ENCODE results near the gene RNF145. TPM values are rescaled to one million over a fixed set of nuclear protein-coding genes. Genes with fewer than 3 reads are reported as not detected.
A peak's percentile ranks its signal among the peaks of the same experiment; 100 is the strongest.
"Not testable (repeated sequence)": the region's sequence is repeated elsewhere in the genome, so short reads cannot be mapped to it uniquely, and the experiment has no call there.

RNF145 gene, protein sequence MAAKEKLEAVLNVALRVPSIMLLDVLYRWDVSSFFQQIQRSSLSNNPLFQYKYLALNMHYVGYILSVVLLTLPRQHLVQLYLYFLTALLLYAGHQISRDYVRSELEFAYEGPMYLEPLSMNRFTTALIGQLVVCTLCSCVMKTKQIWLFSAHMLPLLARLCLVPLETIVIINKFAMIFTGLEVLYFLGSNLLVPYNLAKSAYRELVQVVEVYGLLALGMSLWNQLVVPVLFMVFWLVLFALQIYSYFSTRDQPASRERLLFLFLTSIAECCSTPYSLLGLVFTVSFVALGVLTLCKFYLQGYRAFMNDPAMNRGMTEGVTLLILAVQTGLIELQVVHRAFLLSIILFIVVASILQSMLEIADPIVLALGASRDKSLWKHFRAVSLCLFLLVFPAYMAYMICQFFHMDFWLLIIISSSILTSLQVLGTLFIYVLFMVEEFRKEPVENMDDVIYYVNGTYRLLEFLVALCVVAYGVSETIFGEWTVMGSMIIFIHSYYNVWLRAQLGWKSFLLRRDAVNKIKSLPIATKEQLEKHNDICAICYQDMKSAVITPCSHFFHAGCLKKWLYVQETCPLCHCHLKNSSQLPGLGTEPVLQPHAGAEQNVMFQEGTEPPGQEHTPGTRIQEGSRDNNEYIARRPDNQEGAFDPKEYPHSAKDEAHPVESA
- polyA plus RNA-seq (2012; ENCODE audit: insufficient read depth, insufficient read length): 44.3 TPM

DNA sequence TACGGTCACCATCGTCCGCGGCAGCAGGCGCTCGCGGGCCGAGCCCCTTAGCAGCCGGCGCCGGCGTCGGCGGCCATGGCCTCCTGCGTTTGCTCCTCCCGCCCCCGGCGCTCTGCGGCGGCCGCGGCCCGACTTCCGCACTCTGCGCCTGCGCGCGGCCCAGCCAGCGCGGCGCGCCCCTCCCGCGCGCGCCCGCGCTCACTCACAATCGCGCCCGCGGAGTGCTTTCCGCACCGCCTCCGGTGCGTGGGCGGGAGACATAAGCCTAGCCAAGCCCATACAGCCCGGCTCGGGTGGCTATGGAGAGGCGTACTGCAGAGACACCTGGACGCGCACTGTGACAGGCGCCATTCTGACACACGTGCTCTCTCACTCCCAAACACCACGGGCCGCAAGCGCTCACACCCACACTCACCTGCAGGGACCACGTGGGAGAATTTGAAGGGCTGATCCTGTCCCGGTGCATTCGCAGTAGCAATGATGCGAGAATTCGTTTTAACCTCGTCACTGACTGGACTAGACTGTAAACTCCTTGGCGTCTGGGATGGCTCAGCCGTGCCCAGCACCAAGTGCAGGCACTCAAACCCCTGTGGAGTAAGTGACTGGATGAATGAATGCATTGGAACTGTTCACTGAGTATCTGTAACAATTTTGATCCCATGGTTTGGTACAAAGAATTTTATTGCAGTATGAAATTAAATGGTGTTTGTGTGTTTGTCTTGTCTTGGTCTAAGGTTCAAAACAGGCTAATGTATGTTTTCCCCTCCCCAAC is at the start of gene RNF145:
RNF145 (minus strand) TSS at position 116 of the 772 bp plus-strand sequence. CDS start 5,936 bp downstream, outside the sequence.
- H3K4me3 ChIP-seq (ENCODE audit: low read length): peak within 1 kb of the TSS; percentile 88
- DNase-seq (ENCODE audit: low read depth, low spot score): peak; percentile 74

DNA sequence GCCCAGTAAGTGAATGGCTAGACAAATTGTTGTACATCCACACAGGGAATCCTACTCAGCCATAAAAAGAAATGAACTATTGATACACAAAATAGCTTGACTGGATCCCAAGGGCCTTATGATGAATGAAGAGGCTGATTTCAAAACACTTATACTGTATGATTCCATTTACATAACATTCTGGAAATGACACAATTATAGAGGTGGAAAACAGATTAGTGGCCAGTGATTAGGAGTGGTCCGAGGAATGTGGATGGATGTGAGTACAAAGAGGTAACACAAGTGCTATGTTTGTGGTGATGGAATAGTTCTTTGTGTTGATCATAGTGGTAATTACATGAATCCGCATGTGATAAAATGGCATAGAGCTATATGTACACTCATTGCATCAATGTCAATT is 49.0 kb upstream of the RNF145 start:
- DNase-seq (ENCODE audit: low read depth, low spot score): no peak
- no peak overlapping the region for H3K4me3 ChIP-seq (ENCODE audit: low read length)

DNA sequence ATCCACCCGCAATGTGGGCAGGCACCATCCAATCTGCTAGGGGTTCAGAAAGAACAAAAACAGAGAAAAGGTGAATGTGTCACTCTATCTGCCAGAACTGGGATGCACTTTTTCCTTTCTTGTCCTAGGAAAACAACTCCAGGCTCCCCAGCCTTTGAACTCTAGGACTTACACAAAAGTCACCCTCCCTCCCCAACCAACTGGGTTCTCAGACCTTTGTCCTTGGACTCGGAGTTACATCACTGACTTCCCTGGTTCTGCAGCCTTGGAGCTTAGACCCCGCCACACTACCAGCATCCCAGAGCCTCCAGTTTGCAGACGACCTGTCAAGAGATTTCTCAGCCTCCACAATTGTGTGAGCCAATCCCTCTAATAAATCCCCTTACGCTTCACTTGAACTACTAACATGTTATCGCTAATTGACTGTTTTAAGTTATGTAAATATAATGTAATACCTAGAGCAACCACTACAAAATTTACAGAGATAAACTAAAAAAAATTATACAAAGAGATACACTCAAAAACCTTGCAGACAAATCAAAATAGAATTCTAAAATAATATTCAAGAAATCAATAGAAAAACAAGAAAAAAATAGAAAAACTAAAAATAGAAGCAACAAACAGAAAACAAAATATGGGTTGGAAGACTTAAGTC is 48.4 kb upstream of the RNF145 start:
- no peak for DNase-seq (ENCODE audit: low read depth, low spot score)
- no peak overlapping the region for H3K4me3 ChIP-seq (ENCODE audit: low read length)

DNA sequence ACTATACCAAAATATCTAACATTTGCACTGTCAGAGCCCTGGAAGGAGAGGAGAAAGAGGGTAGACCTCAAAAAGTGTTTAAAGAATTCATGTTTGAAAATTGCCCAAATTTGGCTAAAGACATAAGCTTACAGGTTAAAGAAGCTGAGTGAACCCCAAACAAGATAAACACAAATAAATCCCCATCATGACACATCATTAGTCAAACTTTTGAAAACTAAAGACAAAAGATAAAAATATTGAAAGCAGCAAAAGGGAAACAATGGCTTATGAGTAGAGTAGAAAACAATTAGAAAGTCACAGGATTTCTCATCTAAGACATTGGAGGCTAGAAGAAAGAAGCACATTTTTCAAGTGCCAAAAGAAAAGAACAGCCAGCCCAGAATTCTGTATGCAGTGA is 47.7 kb upstream of the RNF145 start:
- H3K4me3 ChIP-seq (ENCODE audit: low read length): no peak overlapping the region
- DNase-seq (ENCODE audit: low read depth, low spot score): no peak

DNA sequence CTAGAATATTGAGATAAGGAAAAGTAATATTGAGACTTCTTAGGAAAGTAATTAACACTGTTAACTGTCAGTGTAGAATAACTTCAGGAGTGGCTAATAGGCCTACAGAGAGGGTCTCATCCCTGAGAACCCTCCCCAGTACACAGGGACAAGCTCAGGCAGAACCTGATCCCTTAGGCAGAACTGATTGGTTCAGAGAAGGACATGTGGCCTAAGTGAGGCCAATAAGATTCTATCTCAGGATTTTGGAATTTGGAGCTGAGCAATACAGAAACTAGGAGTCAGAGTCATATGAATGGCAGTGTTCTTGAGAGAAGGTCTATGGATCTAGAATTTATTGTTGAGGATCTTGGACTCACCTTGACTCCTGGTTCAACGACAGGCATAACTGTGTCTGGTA is 42.8 kb upstream of the RNF145 start:
- no peak for DNase-seq (ENCODE audit: low read depth, low spot score)
- no peak overlapping the region for H3K4me3 ChIP-seq (ENCODE audit: low read length)

DNA sequence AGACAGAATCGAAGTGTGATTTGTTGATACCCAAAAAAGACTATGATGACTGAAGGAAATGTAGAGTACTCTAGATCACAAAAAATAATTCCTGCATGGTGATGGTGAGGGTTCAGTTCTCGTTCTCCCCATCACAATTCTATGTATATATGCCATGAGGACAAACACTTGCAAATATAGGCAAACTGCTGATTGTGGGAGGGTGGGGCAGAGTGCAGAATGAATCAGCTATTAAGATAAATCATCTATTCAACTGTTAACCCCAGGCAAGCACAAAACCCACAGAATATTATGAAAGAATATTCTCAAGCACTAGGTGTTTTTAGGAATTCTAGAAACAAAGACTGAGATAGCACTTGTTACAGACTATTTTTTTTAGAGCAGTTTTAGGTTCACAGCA is 39.8 kb upstream of the RNF145 start:
- no peak for DNase-seq (ENCODE audit: low read depth, low spot score)
- no peak overlapping the region for H3K4me3 ChIP-seq (ENCODE audit: low read length)

DNA sequence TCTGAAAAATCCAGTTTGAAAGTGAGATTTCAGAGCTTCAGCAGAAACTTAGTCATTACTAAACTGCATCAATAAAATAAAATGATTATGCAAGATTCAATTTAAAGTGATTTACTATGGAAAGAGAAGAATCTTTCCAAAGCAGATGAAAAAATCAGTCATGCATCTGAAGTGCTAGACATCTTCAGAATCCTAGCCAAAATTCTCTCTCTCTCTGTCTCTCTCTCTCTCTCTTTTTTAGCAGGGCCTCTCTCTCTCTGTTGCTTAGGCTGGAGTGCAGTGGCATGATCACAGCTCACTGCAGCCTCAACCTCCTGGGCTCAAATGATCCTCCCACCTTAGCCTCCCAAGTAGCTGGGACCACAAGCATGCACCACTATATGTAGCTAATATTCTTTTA is 35.5 kb upstream of the RNF145 start:
- DNase-seq (ENCODE audit: low read depth, low spot score): no peak

DNA sequence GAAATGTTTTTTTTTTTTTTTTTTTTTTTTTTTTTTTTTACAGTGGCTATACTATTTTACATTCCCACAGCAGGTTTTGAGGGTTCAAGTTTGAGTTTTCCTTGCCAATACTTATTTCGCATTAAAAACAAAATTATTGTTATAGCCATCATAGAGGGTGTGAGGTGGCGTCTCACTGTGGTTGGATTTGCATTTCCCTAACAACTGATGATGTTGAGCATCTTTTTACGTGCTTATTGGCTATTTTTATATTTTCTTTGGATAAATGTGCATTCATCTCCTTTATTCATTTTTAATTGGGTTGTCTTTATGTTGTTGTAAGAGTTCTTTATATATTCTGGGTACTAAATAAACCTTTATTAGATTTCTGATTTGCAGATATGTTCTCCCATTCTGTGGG is 34.8 kb upstream of the RNF145 start:
- no peak overlapping the region for H3K4me3 ChIP-seq (ENCODE audit: low read length)
- no peak for DNase-seq (ENCODE audit: low read depth, low spot score)

More for the DNA sequence above, 35.5 kb upstream of the RNF145 start:
- no peak overlapping the region for H3K4me3 ChIP-seq (ENCODE audit: low read length)

DNA sequence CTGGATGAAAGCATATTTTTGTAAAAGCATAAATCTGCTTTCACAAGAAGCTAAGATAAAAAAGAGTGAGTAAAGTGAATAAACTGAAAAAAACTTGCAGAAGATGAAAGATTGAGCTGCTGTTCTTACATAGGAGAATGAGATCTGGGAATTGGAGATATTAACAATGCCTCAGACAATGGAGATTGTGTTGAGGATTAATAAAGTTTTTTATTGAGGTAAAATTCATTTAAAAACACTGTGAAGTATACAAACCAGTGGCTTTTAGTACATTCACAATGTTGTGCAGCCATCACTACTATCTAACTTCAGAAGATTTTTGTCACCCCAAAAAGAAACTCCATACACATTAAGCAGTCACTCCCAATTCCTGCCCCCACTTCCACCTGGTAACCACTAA is 34.0 kb upstream of the RNF145 start:
- DNase-seq (ENCODE audit: low read depth, low spot score): no peak
- H3K4me3 ChIP-seq (ENCODE audit: low read length): no peak overlapping the region

DNA sequence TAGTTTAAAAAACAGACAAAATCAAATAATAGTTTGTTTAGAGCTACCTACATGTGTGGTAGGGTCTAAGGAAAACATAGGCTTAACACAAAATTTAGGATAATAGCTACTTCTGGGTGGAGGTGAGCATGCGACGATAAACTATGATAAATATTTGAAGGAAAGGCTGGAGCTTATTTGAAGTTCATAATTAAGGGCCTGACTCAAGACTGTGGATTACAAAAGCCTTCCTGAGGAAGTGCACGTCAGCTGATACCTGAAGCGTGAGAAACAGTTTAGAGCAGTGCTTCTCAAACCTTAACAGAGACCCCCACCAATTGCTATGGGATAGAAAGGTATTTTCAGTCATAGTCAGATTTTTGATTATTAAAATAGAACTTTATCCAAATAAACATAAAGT is 33.3 kb upstream of the RNF145 start:
- no peak overlapping the region for H3K4me3 ChIP-seq (ENCODE audit: low read length)
- no peak for DNase-seq (ENCODE audit: low read depth, low spot score)

DNA sequence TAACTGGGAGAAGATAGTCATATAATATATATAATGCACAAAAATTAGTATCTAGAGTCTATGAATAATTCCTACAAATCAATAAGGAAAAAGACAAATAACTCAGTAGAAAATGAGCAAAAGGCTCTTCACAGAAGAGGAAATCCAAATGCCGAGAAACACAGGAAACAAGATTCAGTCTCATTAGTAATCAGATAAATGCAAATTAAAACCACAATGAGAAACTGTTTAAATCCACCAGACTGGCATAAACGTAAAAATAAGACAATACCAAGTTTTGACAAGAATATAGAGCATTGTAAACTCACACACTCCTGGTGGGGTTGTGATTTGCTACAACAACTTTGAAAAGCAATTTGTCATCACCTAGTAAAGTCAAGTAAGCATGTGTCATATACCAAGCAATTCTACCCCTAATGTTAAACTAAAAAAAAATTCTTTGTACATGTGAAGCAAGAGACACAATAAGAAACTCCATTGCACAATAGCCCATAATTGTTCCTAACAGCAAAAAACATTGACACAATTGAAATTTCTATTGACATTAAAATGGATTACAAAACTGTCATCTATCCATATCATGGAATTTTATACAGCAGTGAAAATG is 32.7 kb upstream of the RNF145 start:
- H3K4me3 ChIP-seq (ENCODE audit: low read length): no peak overlapping the region
- no peak for DNase-seq (ENCODE audit: low read depth, low spot score)

DNA sequence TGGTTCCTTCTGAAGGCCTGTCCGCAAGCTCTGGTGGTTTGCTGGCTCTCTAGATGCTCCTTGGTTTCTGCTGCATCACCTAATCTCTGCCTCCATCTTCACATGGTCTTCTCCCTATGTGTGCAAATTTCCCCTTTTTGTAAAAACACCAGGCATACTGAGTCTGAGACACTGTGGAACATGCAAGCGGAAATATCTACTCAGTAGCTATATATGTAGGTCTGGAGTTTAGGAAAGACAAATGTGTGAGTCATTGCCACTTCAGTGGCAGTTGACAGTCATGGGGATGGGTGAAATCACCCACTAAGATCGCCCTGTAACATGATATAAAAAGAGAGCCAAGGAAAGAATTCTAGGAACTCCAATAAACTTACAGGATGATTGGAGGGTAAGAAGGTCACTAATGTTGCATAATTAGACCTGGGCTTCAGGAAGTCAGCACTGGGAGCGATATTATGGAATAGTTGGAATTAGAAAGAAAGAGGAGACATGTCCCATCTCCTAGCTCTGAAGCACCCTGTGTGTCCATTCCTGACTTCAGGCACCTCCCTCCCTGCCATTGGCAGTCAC is 31.0 kb upstream of the RNF145 start:
- no peak for DNase-seq (ENCODE audit: low read depth, low spot score)

DNA sequence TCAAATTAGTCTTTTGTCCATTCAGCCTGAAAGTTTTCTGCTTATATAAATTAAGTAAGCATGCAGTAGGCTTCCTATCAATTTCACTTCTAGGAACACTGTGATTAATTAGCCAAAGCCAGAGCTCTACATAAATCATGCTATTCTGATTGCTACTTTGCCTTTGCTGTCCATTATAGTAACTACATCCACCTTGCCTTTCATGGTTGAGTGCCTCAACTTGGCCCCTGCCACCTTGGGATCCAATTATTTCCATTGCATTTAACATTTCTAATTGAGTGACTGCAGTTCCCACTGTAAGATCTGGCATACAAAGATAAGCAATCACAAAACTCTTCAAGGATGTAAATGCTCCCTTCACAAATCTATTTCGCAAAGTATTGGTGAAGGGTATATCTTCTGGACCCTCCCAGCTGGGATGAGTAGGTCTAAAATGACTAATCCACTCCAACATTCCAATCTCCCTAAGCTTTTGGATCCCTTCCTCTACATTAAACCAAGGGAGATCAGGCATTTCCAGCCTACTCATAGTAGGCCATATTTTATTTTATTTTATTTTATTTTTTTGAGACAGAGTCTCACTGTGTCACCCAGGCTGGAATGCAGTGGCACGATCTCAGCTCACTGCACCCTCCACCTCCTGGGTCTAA is 26.6 kb upstream of the RNF145 start:
- DNase-seq (ENCODE audit: low read depth, low spot score); H3K4me3 ChIP-seq (ENCODE audit: low read length): not testable (repeated sequence)

More for the DNA sequence above, 31.0 kb upstream of the RNF145 start:
- H3K4me3 ChIP-seq (ENCODE audit: low read length): no peak overlapping the region

DNA sequence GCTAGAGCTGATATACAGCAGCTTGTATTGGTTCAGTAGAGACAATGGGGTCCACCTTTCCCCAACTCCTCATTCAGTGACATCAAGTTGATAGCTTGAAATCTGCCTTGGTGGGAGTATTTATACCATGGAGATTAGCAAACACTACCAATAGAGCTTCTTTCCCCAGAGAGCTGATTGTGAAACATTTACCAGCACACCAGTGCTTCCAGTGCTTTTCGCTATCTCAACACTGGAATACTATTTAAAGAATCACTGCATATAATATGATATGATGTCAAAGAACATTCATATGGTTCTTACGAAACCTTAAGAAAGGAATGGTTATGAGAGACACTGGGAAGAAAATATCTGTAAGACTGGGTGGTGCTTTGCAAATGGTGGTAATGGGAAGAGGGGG is 21.8 kb upstream of the RNF145 start:
- no peak for DNase-seq (ENCODE audit: low read depth, low spot score)
- no peak overlapping the region for H3K4me3 ChIP-seq (ENCODE audit: low read length)

DNA sequence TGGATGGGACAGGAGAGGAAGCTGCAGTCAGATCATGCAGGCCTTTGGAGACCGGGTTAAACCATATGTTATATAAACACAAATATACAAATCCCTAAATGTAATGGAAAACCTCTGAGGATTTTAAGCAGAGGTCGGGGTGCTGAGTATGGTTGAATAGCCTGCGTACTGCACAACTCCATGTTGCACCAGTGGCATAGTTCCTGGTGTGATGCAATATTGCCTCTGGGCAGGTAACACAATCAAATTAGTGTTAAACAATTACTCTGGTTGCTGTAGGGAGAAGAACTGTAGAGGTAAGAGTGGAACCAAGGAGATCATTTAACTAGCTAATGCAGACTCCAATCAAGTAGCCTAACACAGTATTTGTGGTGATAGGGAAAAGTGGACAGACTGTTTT is 21.3 kb upstream of the RNF145 start:
- DNase-seq (ENCODE audit: low read depth, low spot score): no peak
- H3K4me3 ChIP-seq (ENCODE audit: low read length): no peak overlapping the region

DNA sequence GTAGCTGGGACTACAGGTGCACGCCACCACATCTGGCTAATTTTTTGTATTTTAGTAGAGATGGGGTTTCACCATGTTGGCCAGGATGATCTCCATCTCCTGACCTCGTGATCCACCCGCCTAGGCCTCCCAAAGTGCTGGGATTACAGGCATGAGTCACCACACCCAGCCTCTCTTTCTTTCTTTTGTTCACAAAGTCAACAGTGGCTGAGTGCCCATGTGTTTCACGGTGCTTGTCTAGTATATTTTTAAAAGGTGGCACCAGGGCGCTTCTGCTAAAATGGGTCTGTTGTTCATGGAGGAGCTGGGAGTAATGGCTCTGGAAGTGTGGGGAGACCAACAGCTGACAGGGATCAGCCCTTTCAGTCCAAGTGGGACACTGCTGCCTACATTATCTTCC is 18.7 kb upstream of the RNF145 start:
- not testable (repeated sequence) for DNase-seq (ENCODE audit: low read depth, low spot score)

DNA sequence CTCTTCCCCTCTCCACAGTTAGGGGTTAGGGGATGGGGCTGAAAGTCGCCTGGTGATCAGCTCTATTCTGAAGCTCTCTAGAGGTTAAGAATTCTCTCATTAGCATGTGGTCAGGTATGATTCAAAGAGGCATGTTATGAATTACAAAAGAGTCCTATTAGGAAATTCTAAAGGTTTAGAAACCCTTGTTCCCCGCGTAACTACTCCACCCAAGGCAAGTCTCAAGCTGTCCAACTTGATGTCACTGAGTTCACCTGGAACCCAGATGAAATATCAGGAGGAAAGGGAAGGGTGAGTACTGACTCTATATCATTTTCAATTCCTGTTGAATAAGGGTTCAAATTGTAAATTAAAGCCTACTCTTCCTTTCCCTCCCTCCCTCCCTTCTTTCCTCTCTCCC is 18.1 kb upstream of the RNF145 start:
- DNase-seq (ENCODE audit: low read depth, low spot score): no peak

More for the DNA sequence above, 18.7 kb upstream of the RNF145 start:
- not testable (repeated sequence) for H3K4me3 ChIP-seq (ENCODE audit: low read length)

DNA sequence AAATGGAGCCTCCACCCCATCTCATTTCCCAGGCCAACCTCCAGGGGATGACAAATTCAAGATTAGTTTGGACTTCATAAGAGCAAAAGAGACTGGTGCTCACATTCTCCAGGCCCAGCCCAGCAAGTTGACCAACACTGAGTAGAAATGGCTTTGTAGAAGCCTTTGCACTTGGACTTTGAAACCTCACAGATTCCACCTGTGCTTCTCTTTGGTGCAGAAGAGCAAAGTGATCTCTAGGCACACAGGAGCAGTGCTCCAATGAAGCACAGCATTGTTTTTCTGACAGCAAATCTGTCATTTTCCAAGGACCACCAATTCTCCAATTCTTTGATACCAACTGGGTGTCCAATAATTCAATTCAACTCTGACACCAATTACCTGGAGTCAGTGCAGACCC is 17.1 kb upstream of the RNF145 start:
- no peak for DNase-seq (ENCODE audit: low read depth, low spot score)
- H3K4me3 ChIP-seq (ENCODE audit: low read length): no peak overlapping the region

More for the DNA sequence above, 18.1 kb upstream of the RNF145 start:
- no peak overlapping the region for H3K4me3 ChIP-seq (ENCODE audit: low read length)

All from Jurkat, Clone E6-1 (cell line).